GM19099 (cell line): ENCODE measurements around the gene CHAT.

ENCODE experiments used
- POLR2A ChIP-seq: IDR thresholded peaks from 3 replicates; pipeline ENCODE4 v1.6.1; 2011; ENCODE audit warnings: low read depth; ENCODE audit not compliant: insufficient read length; ENCODE audit errors: extremely low read depth

CHAT gene

GRCh38 chr10:49614242-49615198 lies 683 bp downstream of the CHAT start:
- no peak for TF ChIP-seq POLR2A

- TF ChIP-seq POLR2A, result no peak
Observed at GRCh38 chr10:49615213-49615612, 1.4 kb downstream of the CHAT start.

GRCh38 chr10:49615721-49616120 lies 1.9 kb downstream of the CHAT start:
- TF ChIP-seq POLR2A, result no peak

GRCh38 chr10:49616421-49617101 lies 2.7 kb downstream of the CHAT start:
- no peak for TF ChIP-seq POLR2A

- TF ChIP-seq POLR2A, result no peak
Observed at GRCh38 chr10:49617121-49618020, 3.5 kb downstream of the CHAT start.

- TF ChIP-seq POLR2A, result no peak
Observed at GRCh38 chr10:49618821-49619220, 5.0 kb downstream of the CHAT start.

- no peak for TF ChIP-seq POLR2A
Observed at GRCh38 chr10:49619613-49620012, 5.8 kb downstream of the CHAT start.

- no peak for TF ChIP-seq POLR2A
Observed at GRCh38 chr10:49620286-49620810, 6.5 kb downstream of the CHAT start.

GRCh38 chr10:49620841-49621378 lies 7.1 kb downstream of the CHAT start:
- TF ChIP-seq POLR2A, result no peak

GRCh38 chr10:49621561-49621960 lies 7.7 kb downstream of the CHAT start:
- no peak for TF ChIP-seq POLR2A

GRCh38 chr10:49622426-49623425 lies 8.9 kb downstream of the CHAT start:
- TF ChIP-seq POLR2A, result no peak

GRCh38 chr10:49624629-49625028 lies 10.8 kb downstream of the CHAT start:
- no peak for TF ChIP-seq POLR2A

GRCh38 chr10:49625411-49625810 lies 11.6 kb downstream of the CHAT start:
- TF ChIP-seq POLR2A, result no peak
